A549 (cell line): ENCODE measurements around the gene RAB12. TPM values are rescaled to one million over a fixed set of nuclear protein-coding genes. Genes with fewer than 3 reads are reported as not detected.

ENCODE experiments used
- ATAC-seq, 2 experiments: fragments of 200-7000 bp in 1 of 2; fragments of >200 bp in 1 of 2; cut with Nextera tagmentation in 1 of 2; cut with Tn5 transposase in 1 of 2; 3 replicates each; pipeline versions ENCODE4 v1.8.0 to v1.9.1; 2018 to 2020; ENCODE audit warnings: mild to moderate bottlenecking in 1 of 2, moderate library complexity in 1 of 2
- CTCF ChIA-PET: fragments of 300-600 bp; sonication (Branson Sonifier 250); formaldehyde crosslinking; extraction: SDS; loops from one replicate; lab custom pipeline; 2021; ENCODE audit warnings: antibody characterized with exemption, inconsistent platforms; lab: Yijun Ruan, JAX
- POLR2A ChIA-PET: fragments of 350-600 bp; formaldehyde crosslinking; extraction: SDS; loops from one replicate; lab custom pipeline; 2021; ENCODE audit warnings: antibody characterized with exemption, inconsistent platforms; lab: Yijun Ruan, JAX
- DNase-seq, 2 experiments: peaks; one replicate each; pipeline versions ENCODE4 v3.0.0 to v3.0.0-alpha.2; 2011 to 2016; ENCODE audit warnings: low read depth in 1 of 2, low spot score in 1 of 2
- FAIRE-seq: peaks from 2 replicates; lab custom pipeline; 2011; peaks lifted over from hg19 to GRCh38; lab: Jason Lieb, UNC
- H3K27ac ChIP-seq, 2 experiments: fragments of >200 bp; sonication (Bioruptor Twin); formaldehyde crosslinking; 3 replicates each; pipeline ENCODE4 v1.5.1; 2016 to 2017
- H3K4me1 ChIP-seq: fragments of >200 bp; sonication (Bioruptor Twin); formaldehyde crosslinking; 3 replicates; pipeline ENCODE4 v1.6.1; 2016
- H3K4me2 ChIP-seq: fragments of >200 bp; sonication (Bioruptor Twin); formaldehyde crosslinking; 3 replicates; pipeline ENCODE4 v1.6.1; 2016
- H3K4me3 ChIP-seq: fragments of >200 bp; sonication (Bioruptor Twin); formaldehyde crosslinking; 3 replicates; pipeline ENCODE4 v1.5.1; 2016
- H3K9me3 ChIP-seq: fragments of >200 bp; sonication (Bioruptor Twin); formaldehyde crosslinking; 3 replicates; pipeline ENCODE4 v1.6.1; 2016
- BCL3 ChIP-seq: fragments of >200 bp; sonication (Bioruptor Twin); formaldehyde crosslinking; IDR thresholded peaks from 3 replicates; pipeline ENCODE4 v1.6.1; 2016
- ESRRA ChIP-seq: fragments of 150-350 bp; IDR thresholded peaks from 2 replicates; pipeline ENCODE4 v1.6.1; 2014; ENCODE audit warnings: mild to moderate bottlenecking, low read length, borderline replicate concordance
- FOSL2 ChIP-seq, 2 experiments: fragments of 450-650 bp in 1 of 2; fragments of >200 bp in 1 of 2; sonication (Bioruptor Twin) in 1 of 2; formaldehyde crosslinking; IDR thresholded peaks; 2 replicates each; pipeline versions ENCODE4 v1.5.0 to v1.6.1; 2016 to 2020; ENCODE audit warnings: mild to moderate bottlenecking in 1 of 2, moderate library complexity in 1 of 2
- GATA3 ChIP-seq: IDR thresholded peaks from 2 replicates; pipeline ENCODE4 v1.6.1; 2012; ENCODE audit warnings: borderline replicate concordance
- HOXA7 ChIP-seq: fragments of 250-450 bp; sonication (Bioruptor Pico); IDR thresholded peaks from 2 replicates; pipeline ENCODE4 v1.5.0; 2020; ENCODE audit warnings: mild to moderate bottlenecking, moderate library complexity
- HOXB13 ChIP-seq: fragments of 250-450 bp; sonication (Bioruptor Pico); IDR thresholded peaks from 2 replicates; pipeline ENCODE4 v1.5.0; 2020; ENCODE audit warnings: low read depth, mild to moderate bottlenecking, moderate library complexity
- JUN ChIP-seq, 2 experiments: fragments of >200 bp; sonication (Bioruptor Twin); formaldehyde crosslinking; IDR thresholded peaks; 2 replicates in 1 of 2; 3 replicates in 1 of 2; pipeline ENCODE4 v1.6.1; 2016 to 2017
- MYC ChIP-seq: IDR thresholded peaks from 2 replicates; pipeline ENCODE4 v1.6.1; 2012; ENCODE audit warnings: mild to moderate bottlenecking, inconsistent platforms, low read length, improper control_type of control experiment, borderline replicate concordance
- PBX3 ChIP-seq: IDR thresholded peaks from 2 replicates; pipeline ENCODE4 v1.6.1; 2012
- PHF8 ChIP-seq: fragments of 200-600 bp; sonication (generic); IDR thresholded peaks from 2 replicates; pipeline ENCODE4 v1.6.1; 2016; ENCODE audit warnings: low read depth, mild to moderate bottlenecking, antibody characterized with exemption, moderate library complexity, borderline replicate concordance
- POLR2A ChIP-seq: IDR thresholded peaks from 2 replicates; pipeline ENCODE4 v1.6.1; 2012; ENCODE audit warnings: mild to moderate bottlenecking, low read length
- POLR2AphosphoS2 ChIP-seq: conservative IDR thresholded peaks from 2 replicates; pipeline ENCODE4 v1.6.1; 2012; ENCODE audit warnings: low read length, improper control_type of control experiment, inconsistent platforms
- RAD21 ChIP-seq, 2 experiments: fragments of >200 bp in 1 of 2; sonication (Bioruptor Twin) in 1 of 2; formaldehyde crosslinking in 1 of 2; IDR thresholded peaks in 1 of 2; conservative IDR thresholded peaks in 1 of 2; 2 replicates in 1 of 2; 3 replicates in 1 of 2; pipeline ENCODE4 v1.6.1; 2012 to 2018; ENCODE audit warnings: inconsistent platforms in 1 of 2
- RNF2 ChIP-seq: fragments of 200-600 bp; sonication (generic); IDR thresholded peaks from 2 replicates; pipeline ENCODE4 v1.6.1; 2016; ENCODE audit warnings: low read depth, mild to moderate bottlenecking, antibody characterized with exemption, moderate library complexity, borderline replicate concordance
- SMC3 ChIP-seq: fragments of >200 bp; sonication (Bioruptor Twin); formaldehyde crosslinking; IDR thresholded peaks from 3 replicates; pipeline ENCODE4 v1.6.1; 2018; ENCODE audit warnings: inconsistent platforms
- TP53 ChIP-seq: fragments of 250-450 bp; sonication (Bioruptor Pico); IDR thresholded peaks from 2 replicates; pipeline ENCODE4 v1.5.0; 2021; ENCODE audit warnings: mild to moderate bottlenecking, moderate library complexity
- whole genome bisulfite sequencing: methylation state at CpG from one replicate; pipeline ENCODE4 v1.1.6; 2017; ENCODE audit errors: missing lambda C conversion rate; 5-methylcytosine and 5-hydroxymethylcytosine counted together
- polyA minus RNA-seq: library from RNA; depleted of rRNA, polyadenylated mRNA; stranded (reverse); fragments of >200 nt; gene quantifications from 2 replicates; pipeline ENCODE4 v1.2.3, GENCODE V29; 2011; rRNA and poly(A)+ RNA removed
- polyA plus RNA-seq, 4 experiments: library from polyadenylated mRNA; depleted of rRNA in 3 of 4; stranded (reverse); fragments of >200 nt; fragmentation: RNase III in 1 of 4; extraction: RNeasy Plus Mini Kit Qiagen cat#74134 plus additional on column Dnase treatment in 1 of 4; gene quantifications; 2 replicates in 3 of 4; 3 replicates in 1 of 4; pipeline ENCODE4 v1.2.3, GENCODE V29; 2011 to 2017
- TF ChIP-seq, protein P1 (sequence below): IDR thresholded peaks from 2 replicates; pipeline ENCODE4 v1.6.1; 2012
- TF ChIP-seq, protein P2 (sequence below): fragments of 250-450 bp; sonication (Bioruptor Pico); IDR thresholded peaks from 2 replicates; pipeline ENCODE4 v1.5.0; 2020; ENCODE audit warnings: low read depth, mild to moderate bottlenecking, moderate library complexity
- TF ChIP-seq, protein P3 (sequence below): fragments of >200 bp; sonication (Bioruptor Twin); formaldehyde crosslinking; IDR thresholded peaks from 3 replicates; pipeline ENCODE4 v1.5.1; 2016

RAB12 gene
- polyA plus RNA-seq (2011; rRNA removed) (27.6 and 31.3 TPM in 2 replicates), polyA plus RNA-seq (2017; fragmentation: RNase III; extraction: RNeasy Plus Mini Kit Qiagen cat#74134 plus additional on column Dnase treatment) (23.2 to 23.9 TPM (median 23.4 TPM) in 3 replicates), polyA minus RNA-seq (8.7 and 9.3 TPM in 2 replicates)
- polyA plus RNA-seq (2012; cell fraction: cytosol; rRNA removed), result 7.4 and 7.6 TPM in 2 replicates
- 4.0 and 7.3 TPM in 2 replicates for polyA plus RNA-seq (2012; cell fraction: nucleus; rRNA removed)

DNA sequence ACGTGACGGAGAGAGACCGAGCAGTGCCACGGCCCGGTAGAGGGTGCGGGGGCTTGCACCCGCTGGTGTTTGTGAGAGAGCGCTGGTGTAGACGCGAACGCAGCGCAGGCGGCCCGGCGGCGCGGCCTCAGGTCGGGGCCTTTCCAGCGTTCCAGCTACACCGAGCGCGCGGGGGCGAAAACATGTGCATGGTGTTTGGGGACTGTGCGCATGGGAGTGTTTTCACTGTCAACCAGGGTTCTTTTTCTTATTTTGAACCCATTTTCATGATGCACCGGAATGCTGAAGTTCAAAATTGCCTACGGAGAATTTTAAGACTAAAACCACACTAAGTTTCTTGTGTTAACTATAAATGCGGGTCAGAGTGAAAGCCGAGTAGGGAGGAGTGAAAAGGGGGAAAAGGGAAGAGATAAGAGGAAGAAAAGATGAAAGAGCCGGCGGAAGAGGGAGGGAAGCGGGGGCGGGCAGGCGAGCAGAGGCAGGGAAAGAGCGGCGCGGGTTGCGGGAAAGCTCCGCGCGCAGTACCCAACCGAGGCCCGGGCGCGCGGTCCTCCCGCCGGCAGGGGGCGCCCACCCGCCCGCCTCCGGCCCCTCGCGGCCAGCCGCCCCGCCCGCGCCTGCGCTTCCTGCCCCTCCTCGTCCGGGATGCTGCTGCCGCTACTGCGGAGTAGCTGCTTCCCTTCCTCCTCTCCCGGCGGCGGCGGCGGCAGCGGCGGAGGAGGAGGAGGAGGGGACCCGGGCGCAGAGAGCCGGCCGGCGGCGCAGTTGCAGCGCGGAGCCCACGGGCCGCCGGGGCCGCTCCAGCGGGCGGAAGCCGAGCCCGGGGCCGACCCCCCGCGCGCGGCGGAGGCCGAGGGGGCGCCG is at the start of gene RAB12:
Gene RAB12 (plus strand): TSS at position 643 of the 864 bp plus-strand sequence. CDS start 3 bp downstream, at position 646.
- H3K27ac ChIP-seq, result peak within 1 kb of the TSS; percentile 74 to 97
- no peaks in the 10 kb centered on the region for H3K9me3 ChIP-seq
- peak; percentile 44 to 81 for DNase-seq
- CTCF ChIA-PET, result interaction anchor here (0.5 to 1.6 kb wide), 9 partner anchors 8 to 864 kb away, joined by 3 to 6 read pairs (median 3); no protein-coding TSS in a partner anchor
- no peak for FAIRE-seq
- H3K4me1 ChIP-seq, result peaks cover 11% of the 10 kb centered on the region
- WGBS, result 38% methylated on average over 62 of the region's 95 CpGs
- H3K4me2 ChIP-seq, result peak within 1 kb of the TSS; percentile 99
- POLR2A ChIA-PET, result interaction anchor here (1.2 kb wide), 1 partner anchor 9 kb away, joined by 3 read pairs; no protein-coding TSS in a partner anchor
- TF ChIP-seq BCL3 (0 out of 3 replicates have a peak, but pooled peaks have one; percentile 45), MYC (0 out of 2 replicates have a peak, but pooled peaks have one; percentile 36), HOXA7 (CRISPR knock-in tag) (no peak), TP53 (CRISPR knock-in tag) (no peak), HOXB13 (CRISPR knock-in tag) (no peak), SMC3 (0 out of 3 replicates have a peak, but pooled peaks have one; percentile 16), POLR2A (peak; percentile 43; the same call in 1 of the 2 replicates), PBX3 (no peak), JUN (IDR thresholded peaks at IDR 0.05) (peak; percentile 56 to 75; a peak in 4 of 5 replicates), FOSL2 (IDR thresholded peaks at IDR 0.05) (no peak), FOSL2 (CRISPR knock-in tag; IDR thresholded peaks at IDR 0.05) (no peak), PHF8 (no peak)
- TF ChIP-seq, protein P1, sequence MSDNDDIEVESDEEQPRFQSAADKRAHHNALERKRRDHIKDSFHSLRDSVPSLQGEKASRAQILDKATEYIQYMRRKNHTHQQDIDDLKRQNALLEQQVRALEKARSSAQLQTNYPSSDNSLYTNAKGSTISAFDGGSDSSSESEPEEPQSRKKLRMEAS, result peak; percentile 7; the same call in 1 of the 2 replicates
- TF ChIP-seq, protein P2, sequence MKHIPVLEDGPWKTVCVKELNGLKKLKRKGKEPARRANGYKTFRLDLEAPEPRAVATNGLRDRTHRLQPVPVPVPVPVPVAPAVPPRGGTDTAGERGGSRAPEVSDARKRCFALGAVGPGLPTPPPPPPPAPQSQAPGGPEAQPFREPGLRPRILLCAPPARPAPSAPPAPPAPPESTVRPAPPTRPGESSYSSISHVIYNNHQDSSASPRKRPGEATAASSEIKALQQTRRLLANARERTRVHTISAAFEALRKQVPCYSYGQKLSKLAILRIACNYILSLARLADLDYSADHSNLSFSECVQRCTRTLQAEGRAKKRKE (CRISPR knock-in tag), result no peak
- TF ChIP-seq, protein P3, sequence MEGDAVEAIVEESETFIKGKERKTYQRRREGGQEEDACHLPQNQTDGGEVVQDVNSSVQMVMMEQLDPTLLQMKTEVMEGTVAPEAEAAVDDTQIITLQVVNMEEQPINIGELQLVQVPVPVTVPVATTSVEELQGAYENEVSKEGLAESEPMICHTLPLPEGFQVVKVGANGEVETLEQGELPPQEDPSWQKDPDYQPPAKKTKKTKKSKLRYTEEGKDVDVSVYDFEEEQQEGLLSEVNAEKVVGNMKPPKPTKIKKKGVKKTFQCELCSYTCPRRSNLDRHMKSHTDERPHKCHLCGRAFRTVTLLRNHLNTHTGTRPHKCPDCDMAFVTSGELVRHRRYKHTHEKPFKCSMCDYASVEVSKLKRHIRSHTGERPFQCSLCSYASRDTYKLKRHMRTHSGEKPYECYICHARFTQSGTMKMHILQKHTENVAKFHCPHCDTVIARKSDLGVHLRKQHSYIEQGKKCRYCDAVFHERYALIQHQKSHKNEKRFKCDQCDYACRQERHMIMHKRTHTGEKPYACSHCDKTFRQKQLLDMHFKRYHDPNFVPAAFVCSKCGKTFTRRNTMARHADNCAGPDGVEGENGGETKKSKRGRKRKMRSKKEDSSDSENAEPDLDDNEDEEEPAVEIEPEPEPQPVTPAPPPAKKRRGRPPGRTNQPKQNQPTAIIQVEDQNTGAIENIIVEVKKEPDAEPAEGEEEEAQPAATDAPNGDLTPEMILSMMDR, result peak; percentile 74
- peak; percentile 94 to 95 for ATAC-seq
- H3K4me3 ChIP-seq, result peak within 1 kb of the TSS; percentile 95

DNA sequence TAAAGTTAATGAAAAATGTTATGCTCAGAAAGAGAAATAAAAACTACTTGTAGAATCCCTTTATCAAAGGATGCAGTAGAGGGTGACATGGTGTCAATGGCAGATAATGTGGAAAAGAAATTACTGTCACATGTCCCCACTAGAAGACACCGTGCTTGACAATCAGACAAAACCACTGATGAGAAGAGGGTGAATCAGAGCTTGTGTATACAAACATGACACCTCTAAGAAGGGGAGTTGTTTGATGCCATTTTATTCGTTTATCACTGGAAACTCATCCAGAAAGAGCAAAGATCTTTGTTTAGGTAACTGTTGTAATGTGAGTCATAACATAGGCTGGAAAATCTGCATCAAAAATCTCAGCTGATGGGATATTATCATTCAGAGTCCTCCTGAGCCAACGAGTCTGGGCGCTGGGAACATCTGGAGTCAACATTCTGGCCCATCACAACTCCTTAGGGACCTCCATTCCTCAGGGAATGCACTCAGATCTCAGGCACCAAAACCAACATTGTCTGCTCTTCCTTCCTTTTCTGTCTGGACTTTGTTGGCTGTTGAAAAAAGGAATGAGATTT is 49.5 kb upstream of the RAB12 start:
- Histone ChIP-seq H3K27ac (no peak overlapping the region), H3K4me1 (no peaks in the 10 kb centered on the region; the same call in 2 of the 3 replicates), H3K4me3 (no peak overlapping the region), H3K9me3 (no peaks in the 10 kb centered on the region), H3K4me2 (peak overlapping the region; percentile 22; the same call in 1 of the 3 replicates)
- ChIA-PET POLR2A (no interaction called here), CTCF (no interaction called here)
- TF ChIP-seq SMC3 (no peak), RAD21 (conservative IDR thresholded peaks at IDR 0.05 in 1 of 2, IDR thresholded peaks at IDR 0.05 in 1 of 2) (no peak), ESRRA (no peak), PBX3 (no peak), RNF2 (no peak), GATA3 (no peak), POLR2AphosphoS2 (no peak), FOSL2 (IDR thresholded peaks at IDR 0.05) (no peak), FOSL2 (CRISPR knock-in tag; IDR thresholded peaks at IDR 0.05) (no peak), HOXB13 (CRISPR knock-in tag) (no peak), MYC (no peak)
- DNase-seq (no peak), FAIRE-seq (no peak), ATAC-seq (no peak)
- 9% methylated on average over 4 of the region's 4 CpGs for WGBS
